HEK293T (cell line): ENCODE measurements around the gene ALK.

Experiments used
- BHLHE40 ChIP-seq: fragments of 450-650 bp; IDR thresholded peaks from 2 replicates; pipeline ENCODE4 v1.6.1; 2016; ENCODE audit warnings: mild to moderate bottlenecking, moderate library complexity, borderline replicate concordance
- NFRKB ChIP-seq: fragments of 450-650 bp; IDR thresholded peaks from 2 replicates; pipeline ENCODE4 v1.6.1; 2016; ENCODE audit warnings: mild to moderate bottlenecking, moderate library complexity
- SP1 ChIP-seq: fragments of 450-650 bp; IDR thresholded peaks from 2 replicates; pipeline ENCODE4 v1.6.1; 2017

- TF ChIP-seq BHLHE40, result no peak
- TF ChIP-seq SP1, result no peak
- no peak for TF ChIP-seq NFRKB
These were observed 435.8 kb downstream of the ALK start for GRCh38 chr2:29485631-29486030.
